A549 (cell line): Measurements from ENCODE around the gene ARHGAP10. TPM values are rescaled to one million over a fixed set of nuclear protein-coding genes. Genes with fewer than 3 reads are reported as not detected.

Source experiments
- ATAC-seq, 2 experiments: fragments of 200-7000 bp in 1 of 2; fragments of >200 bp in 1 of 2; cut with Nextera tagmentation in 1 of 2; cut with Tn5 transposase in 1 of 2; 3 replicates each; pipeline versions ENCODE4 v1.8.0 to v1.9.1; 2018 to 2020; ENCODE audit warnings: mild to moderate bottlenecking in 1 of 2, moderate library complexity in 1 of 2
- CTCF ChIA-PET: fragments of 300-600 bp; sonication (Branson Sonifier 250); formaldehyde crosslinking; extraction: SDS; loops from one replicate; lab custom pipeline; 2021; ENCODE audit warnings: antibody characterized with exemption, inconsistent platforms; lab: Yijun Ruan, JAX
- POLR2A ChIA-PET: fragments of 350-600 bp; formaldehyde crosslinking; extraction: SDS; loops from one replicate; lab custom pipeline; 2021; ENCODE audit warnings: antibody characterized with exemption, inconsistent platforms; lab: Yijun Ruan, JAX
- DNase-seq, 2 experiments: peaks; one replicate each; pipeline versions ENCODE4 v3.0.0 to v3.0.0-alpha.2; 2011 to 2016; ENCODE audit warnings: low read depth in 1 of 2, low spot score in 1 of 2
- FAIRE-seq: peaks from 2 replicates; lab custom pipeline; 2011; peaks lifted over from hg19 to GRCh38; lab: Jason Lieb, UNC
- H3K27ac ChIP-seq, 2 experiments: fragments of >200 bp; sonication (Bioruptor Twin); formaldehyde crosslinking; 3 replicates each; pipeline ENCODE4 v1.5.1; 2016 to 2017
- H3K4me1 ChIP-seq: fragments of >200 bp; sonication (Bioruptor Twin); formaldehyde crosslinking; 3 replicates; pipeline ENCODE4 v1.6.1; 2016
- H3K4me2 ChIP-seq: fragments of >200 bp; sonication (Bioruptor Twin); formaldehyde crosslinking; 3 replicates; pipeline ENCODE4 v1.6.1; 2016
- H3K4me3 ChIP-seq: fragments of >200 bp; sonication (Bioruptor Twin); formaldehyde crosslinking; 3 replicates; pipeline ENCODE4 v1.5.1; 2016
- H3K9me3 ChIP-seq: fragments of >200 bp; sonication (Bioruptor Twin); formaldehyde crosslinking; 3 replicates; pipeline ENCODE4 v1.6.1; 2016
- CHD4 ChIP-seq: fragments of 200-600 bp; sonication (generic); IDR thresholded peaks from 2 replicates; pipeline ENCODE4 v1.6.1; 2016; ENCODE audit warnings: antibody characterized with exemption, mild to moderate bottlenecking, borderline replicate concordance
- EHF ChIP-seq: fragments of 250-450 bp; sonication (Bioruptor Pico); IDR thresholded peaks from 2 replicates; pipeline ENCODE4 v1.5.0; 2020; ENCODE audit warnings: mild to moderate bottlenecking
- EP300 ChIP-seq, 2 experiments: fragments of >200 bp; sonication (Bioruptor Twin); formaldehyde crosslinking; IDR thresholded peaks; 2 replicates in 1 of 2; 3 replicates in 1 of 2; pipeline ENCODE4 v1.6.1; 2016 to 2017
- FOXS1 ChIP-seq: fragments of 250-450 bp; sonication (Bioruptor Pico); IDR thresholded peaks from 2 replicates; pipeline ENCODE4 v1.5.0; 2020; ENCODE audit warnings: mild to moderate bottlenecking, moderate library complexity
- HDAC2 ChIP-seq: fragments of 200-600 bp; sonication (generic); IDR thresholded peaks from 2 replicates; pipeline ENCODE4 v1.6.1; 2016
- JUN ChIP-seq, 2 experiments: fragments of >200 bp; sonication (Bioruptor Twin); formaldehyde crosslinking; IDR thresholded peaks; 2 replicates in 1 of 2; 3 replicates in 1 of 2; pipeline ENCODE4 v1.6.1; 2016 to 2017
- MAFK ChIP-seq: fragments of 450-650 bp; IDR thresholded peaks from 2 replicates; pipeline ENCODE4 v1.6.1; 2014; ENCODE audit not compliant: partially characterized antibody
- MYC ChIP-seq: IDR thresholded peaks from 2 replicates; pipeline ENCODE4 v1.6.1; 2012; ENCODE audit warnings: mild to moderate bottlenecking, inconsistent platforms, low read length, improper control_type of control experiment, borderline replicate concordance
- NFE2L2 ChIP-seq: fragments of 150-350 bp; conservative IDR thresholded peaks from 2 replicates; pipeline ENCODE4 v1.6.1; 2014; ENCODE audit warnings: low read length
- NR3C1 ChIP-seq: fragments of >200 bp; sonication (Bioruptor Twin); formaldehyde crosslinking; IDR thresholded peaks from 3 replicates; pipeline ENCODE4 v1.6.1; 2017
- PHF8 ChIP-seq: fragments of 200-600 bp; sonication (generic); IDR thresholded peaks from 2 replicates; pipeline ENCODE4 v1.6.1; 2016; ENCODE audit warnings: low read depth, mild to moderate bottlenecking, antibody characterized with exemption, moderate library complexity, borderline replicate concordance
- POLR2AphosphoS2 ChIP-seq: conservative IDR thresholded peaks from 2 replicates; pipeline ENCODE4 v1.6.1; 2012; ENCODE audit warnings: low read length, improper control_type of control experiment, inconsistent platforms
- RAD21 ChIP-seq, 2 experiments: fragments of >200 bp in 1 of 2; sonication (Bioruptor Twin) in 1 of 2; formaldehyde crosslinking in 1 of 2; IDR thresholded peaks in 1 of 2; conservative IDR thresholded peaks in 1 of 2; 2 replicates in 1 of 2; 3 replicates in 1 of 2; pipeline ENCODE4 v1.6.1; 2012 to 2018; ENCODE audit warnings: inconsistent platforms in 1 of 2
- RFX5 ChIP-seq: fragments of 450-650 bp; IDR thresholded peaks from 2 replicates; pipeline ENCODE4 v1.7.1; 2014; ENCODE audit warnings: antibody characterized with exemption, mild to moderate bottlenecking, moderate library complexity
- RNF2 ChIP-seq: fragments of 200-600 bp; sonication (generic); IDR thresholded peaks from 2 replicates; pipeline ENCODE4 v1.6.1; 2016; ENCODE audit warnings: low read depth, mild to moderate bottlenecking, antibody characterized with exemption, moderate library complexity, borderline replicate concordance
- SREBF2 ChIP-seq: fragments of 450-650 bp; IDR thresholded peaks from 2 replicates; pipeline ENCODE4 v1.6.1; 2014; ENCODE audit warnings: mild to moderate bottlenecking, moderate library complexity
- TFCP2L1 ChIP-seq: fragments of 250-450 bp; sonication (Bioruptor Pico); IDR thresholded peaks from 2 replicates; pipeline ENCODE4 v1.5.0; 2021; ENCODE audit warnings: mild to moderate bottlenecking
- ZFP36 ChIP-seq: fragments of 450-650 bp; IDR thresholded peaks from 2 replicates; pipeline ENCODE4 v1.6.1; 2014; ENCODE audit warnings: borderline replicate concordance; ENCODE audit not compliant: partially characterized antibody
- WGBS: methylation state at CpG from one replicate; pipeline ENCODE4 v1.1.6; 2017; ENCODE audit errors: missing lambda C conversion rate; 5-methylcytosine and 5-hydroxymethylcytosine counted together
- polyA plus RNA-seq, 4 experiments: library from polyadenylated mRNA; depleted of rRNA in 3 of 4; stranded (reverse); fragments of >200 nt; fragmentation: RNase III in 1 of 4; extraction: RNeasy Plus Mini Kit Qiagen cat#74134 plus additional on column Dnase treatment in 1 of 4; gene quantifications; 2 replicates in 3 of 4; 3 replicates in 1 of 4; pipeline ENCODE4 v1.2.3, GENCODE V29; 2011 to 2017
- TF ChIP-seq, protein P1 (sequence below): IDR thresholded peaks from 2 replicates; pipeline ENCODE4 v1.6.1; 2012
- TF ChIP-seq, protein P2 (sequence below): fragments of >200 bp; sonication (Bioruptor Twin); formaldehyde crosslinking; IDR thresholded peaks from 3 replicates; pipeline ENCODE4 v1.6.1; 2016

Gene ARHGAP10
- polyA plus RNA-seq, 2 of the 4 experiments (the other 2 are of a cell fraction), result 7.0 to 7.2 TPM

DNA sequence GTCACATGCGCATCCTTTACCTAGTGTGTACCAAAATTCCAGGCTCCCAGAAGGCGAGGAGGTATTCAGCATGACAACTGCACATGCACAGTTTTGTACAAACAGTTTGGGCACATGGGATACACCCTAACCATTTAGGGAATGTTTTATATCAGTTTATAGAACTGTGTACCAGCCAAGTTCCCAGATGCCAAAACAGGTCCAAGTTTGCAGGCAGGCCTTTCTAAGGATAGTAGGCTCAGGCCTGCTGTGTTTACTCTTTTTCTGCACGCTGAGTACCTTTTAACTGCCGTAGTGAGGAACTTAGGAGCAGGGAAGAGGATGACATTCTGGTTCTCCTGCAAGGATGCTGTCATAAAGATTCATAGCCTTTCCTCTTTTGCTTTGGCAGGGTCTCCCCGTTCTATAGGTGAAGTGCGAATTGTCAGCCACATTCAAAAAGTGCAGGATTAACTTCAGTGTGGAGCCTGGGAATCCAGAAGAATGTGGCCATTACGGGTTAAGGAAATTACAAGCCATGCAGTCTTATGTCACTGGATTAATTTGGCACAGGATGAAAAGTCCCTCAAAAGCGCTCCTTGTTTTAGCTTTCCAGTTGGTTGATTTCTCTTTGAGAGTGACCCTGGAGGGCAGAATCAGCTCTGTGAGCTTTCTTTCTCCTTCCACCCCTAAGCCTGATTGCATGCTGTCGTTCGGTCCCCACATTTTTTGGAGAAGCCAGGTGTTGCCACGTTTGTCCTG, 259.8 kb downstream of the ARHGAP10 start (continued):
- TF ChIP-seq EHF (CRISPR knock-in tag) (no peak), SREBF2 (no peak), TFCP2L1 (CRISPR knock-in tag) (no peak), POLR2AphosphoS2 (no peak), JUN (IDR thresholded peaks at IDR 0.05) (no peak), FOXS1 (CRISPR knock-in tag) (no peak)

DNA sequence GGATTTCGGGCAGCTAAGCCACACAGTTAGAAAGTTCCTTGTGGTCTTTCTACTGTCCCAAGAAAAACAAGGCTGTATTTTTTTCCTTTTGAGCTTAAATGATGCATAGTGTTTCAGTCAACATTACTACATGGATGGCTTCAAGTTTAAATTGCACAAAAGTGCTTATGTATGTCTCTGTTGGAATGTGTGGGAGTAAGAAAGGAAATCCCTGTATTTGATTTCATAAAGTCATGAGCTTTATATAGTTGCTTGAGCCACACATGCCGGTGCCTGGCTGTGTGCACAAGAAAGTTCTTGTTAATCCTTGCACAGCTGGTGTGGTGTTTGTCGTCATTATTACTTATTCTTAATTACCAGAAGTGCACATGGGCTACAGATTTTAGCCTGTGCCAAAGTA, 262.2 kb downstream of the ARHGAP10 start:
- ATAC-seq (no peak), DNase-seq (no peak)
- Histone ChIP-seq H3K4me1 (no peaks in the 10 kb centered on the region), H3K4me3 (no peak overlapping the region)
- CTCF ChIA-PET, result interaction anchor here (0.9 kb wide), 1 partner anchor 13 kb away, joined by 3 read pairs; no protein-coding TSS in a partner anchor
- TF ChIP-seq, protein P1, sequence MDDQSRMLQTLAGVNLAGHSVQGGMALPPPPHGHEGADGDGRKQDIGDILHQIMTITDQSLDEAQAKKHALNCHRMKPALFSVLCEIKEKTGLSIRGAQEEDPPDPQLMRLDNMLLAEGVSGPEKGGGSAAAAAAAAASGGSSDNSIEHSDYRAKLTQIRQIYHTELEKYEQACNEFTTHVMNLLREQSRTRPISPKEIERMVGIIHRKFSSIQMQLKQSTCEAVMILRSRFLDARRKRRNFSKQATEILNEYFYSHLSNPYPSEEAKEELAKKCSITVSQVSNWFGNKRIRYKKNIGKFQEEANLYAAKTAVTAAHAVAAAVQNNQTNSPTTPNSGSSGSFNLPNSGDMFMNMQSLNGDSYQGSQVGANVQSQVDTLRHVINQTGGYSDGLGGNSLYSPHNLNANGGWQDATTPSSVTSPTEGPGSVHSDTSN, result no peak
- TF ChIP-seq RAD21 (conservative IDR thresholded peaks at IDR 0.05 in 1 of 2, IDR thresholded peaks at IDR 0.05 in 1 of 2), result no peak
- no peak for TF ChIP-seq TFCP2L1 (CRISPR knock-in tag)
- no peak for TF ChIP-seq NR3C1
- TF ChIP-seq MAFK, result no peak
- no peak for TF ChIP-seq MYC
- TF ChIP-seq, protein P2, sequence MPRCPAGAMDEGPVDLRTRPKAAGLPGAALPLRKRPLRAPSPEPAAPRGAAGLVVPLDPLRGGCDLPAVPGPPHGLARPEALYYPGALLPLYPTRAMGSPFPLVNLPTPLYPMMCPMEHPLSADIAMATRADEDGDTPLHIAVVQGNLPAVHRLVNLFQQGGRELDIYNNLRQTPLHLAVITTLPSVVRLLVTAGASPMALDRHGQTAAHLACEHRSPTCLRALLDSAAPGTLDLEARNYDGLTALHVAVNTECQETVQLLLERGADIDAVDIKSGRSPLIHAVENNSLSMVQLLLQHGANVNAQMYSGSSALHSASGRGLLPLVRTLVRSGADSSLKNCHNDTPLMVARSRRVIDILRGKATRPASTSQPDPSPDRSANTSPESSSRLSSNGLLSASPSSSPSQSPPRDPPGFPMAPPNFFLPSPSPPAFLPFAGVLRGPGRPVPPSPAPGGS, result no peak
- TF ChIP-seq HDAC2, result no peak
- TF ChIP-seq CHD4, result no peak
- TF ChIP-seq RNF2, result no peak
- TF ChIP-seq JUN (IDR thresholded peaks at IDR 0.05), result no peak
- TF ChIP-seq, all 56 proteins: peak for 0
- H3K9me3 ChIP-seq, result no peaks in the 10 kb centered on the region
- WGBS, result 80% methylated on average over 3 of the region's 3 CpGs
- no peak for FAIRE-seq
- no peak overlapping the region for H3K27ac ChIP-seq
- no peak overlapping the region for H3K4me2 ChIP-seq
- POLR2A ChIA-PET, result no interaction called here

DNA sequence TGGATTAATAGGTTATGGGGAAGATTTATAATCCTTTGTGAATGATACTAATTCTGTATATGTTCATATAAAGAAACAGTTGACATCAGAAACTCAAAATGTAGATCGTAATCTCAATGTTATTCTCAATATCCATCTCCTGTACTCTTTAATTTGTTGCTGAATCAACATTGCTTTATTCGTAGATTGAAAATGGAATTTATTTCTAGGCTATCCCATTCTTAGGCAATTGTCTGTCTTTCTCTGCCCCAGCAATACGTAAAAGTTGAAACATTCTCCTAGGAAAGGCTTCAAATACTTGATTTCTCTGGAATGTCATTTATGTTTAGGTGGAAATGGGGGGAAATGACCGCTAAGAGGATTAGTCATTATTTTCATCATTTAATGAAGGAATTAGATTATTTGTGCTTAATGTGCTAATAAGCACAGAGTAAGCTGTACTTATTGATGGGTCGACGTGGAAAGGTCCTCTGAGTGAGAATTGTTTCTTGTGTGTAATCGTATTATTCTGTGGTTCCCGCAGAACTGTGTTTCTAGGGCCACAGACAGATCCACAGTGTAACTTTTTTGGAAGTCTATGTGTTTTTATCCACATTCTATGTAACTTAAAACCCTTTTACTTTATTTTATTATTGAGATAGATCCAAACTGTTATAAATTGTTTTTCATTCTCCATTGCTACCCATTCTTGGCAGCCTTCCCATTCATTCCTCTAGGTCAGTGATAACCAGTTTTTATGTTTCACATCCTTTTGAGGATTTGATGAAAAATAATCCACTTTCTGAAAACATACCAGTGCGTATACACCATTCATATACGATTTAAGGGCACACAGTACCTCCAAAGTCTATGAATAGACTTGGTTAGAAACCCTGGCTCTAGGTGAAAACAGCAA, 262.9 kb downstream of the ARHGAP10 start:
- 90% methylated on average over 10 of the region's 10 CpGs for WGBS
- CTCF ChIA-PET, result no interaction called here

More for the DNA sequence above, 262.9 kb downstream of the ARHGAP10 start:
- H3K27ac ChIP-seq, result no peak overlapping the region
- TF ChIP-seq MAFK, result no peak
- TF ChIP-seq NFE2L2, result no peak
- no peak for TF ChIP-seq EP300 (IDR thresholded peaks at IDR 0.05)
- TF ChIP-seq RFX5, result no peak
- TF ChIP-seq, protein P2, result no peak
- TF ChIP-seq ZFP36, result no peak
- no peak for TF ChIP-seq PHF8
- H3K4me2 ChIP-seq, result no peak overlapping the region
- DNase-seq (no peak), FAIRE-seq (no peak), ATAC-seq (no peak)
- H3K9me3 ChIP-seq, result no peaks in the 10 kb centered on the region
- no peak overlapping the region for H3K4me3 ChIP-seq
- H3K4me1 ChIP-seq, result no peaks in the 10 kb centered on the region
- POLR2A ChIA-PET, result no interaction called here
